Esophagus squamous epithelium (tissue), 5 donors: Measurements from ENCODE around the gene VIT. TPM values are rescaled to one million over a fixed set of nuclear protein-coding genes. Genes with fewer than 3 reads are reported as not detected.

ENCODE experiments used
- DNase-seq: peaks from one replicate; lab custom pipeline; 2025; lab: John Stamatoyannopoulos, UW
- H3K27ac ChIP-seq, 4 donors: fragments of 200-600 bp; sonication (generic); one replicate each; pipeline ENCODE4 v1.5.1; 2016 to 2019; ENCODE audit warnings: mild to moderate bottlenecking in 1 of 4
- H3K27me3 ChIP-seq, 4 donors: fragments of 200-600 bp; sonication (generic); 1 replicate in 3 of 4; 2 replicates in 1 of 4; pipeline versions ENCODE4 v1.5.1 to v1.6.0; 2017 to 2021; ENCODE audit warnings: antibody characterized with exemption in 1 of 4
- H3K36me3 ChIP-seq, 3 donors: fragments of 200-600 bp; sonication (generic); one replicate each; pipeline ENCODE4 v1.5.1; 2016 to 2019
- H3K4me1 ChIP-seq, 3 donors: fragments of 200-600 bp; sonication (generic); one replicate each; pipeline ENCODE4 v1.5.1; 2017 to 2019
- H3K4me3 ChIP-seq, 4 donors: fragments of 200-600 bp; sonication (generic); 1 replicate in 3 of 4; 2 replicates in 1 of 4; pipeline ENCODE4 v1.5.1; 2016 to 2019; ENCODE audit warnings: mild to moderate bottlenecking in 2 of 4, moderate library complexity in 1 of 4
- H3K9me3 ChIP-seq, 3 donors: fragments of 200-600 bp; sonication (generic); one replicate each; pipeline ENCODE4 v1.5.1; 2016 to 2019
- CTCF ChIP-seq, 6 experiments: fragments of 450-650 bp in 4 of 6; fragments of 200-600 bp in 2 of 6; sonication (generic) in 2 of 6; IDR thresholded peaks; one replicate each; pipeline ENCODE4 v1.5.1; 2016 to 2019; ENCODE audit warnings: antibody characterized with exemption in 6 of 6, mild to moderate bottlenecking in 4 of 6, moderate library complexity in 4 of 6
- POLR2A ChIP-seq, 4 donors: fragments of 450-650 bp; IDR thresholded peaks; one replicate each; pipeline ENCODE4 v1.6.1; 2017; ENCODE audit warnings: antibody characterized with exemption in 4 of 4, mild to moderate bottlenecking in 4 of 4, moderate library complexity in 3 of 4
- WGBS, 2 donors: methylation state at CpG; one replicate each; pipeline ENCODE4 v1.1.5; 2018; 5-methylcytosine and 5-hydroxymethylcytosine counted together
- intact Hi-C: fragments of 100-400 bp; cut with DNase I; formaldehyde crosslinking; loops from one replicate; pipeline ENCODE4 v1.15.0; 2022
- total RNA-seq, 4 donors: library from RNA; depleted of rRNA; stranded (reverse); fragments of >200 nt; gene quantifications; one replicate each; pipeline ENCODE4 v1.1.0, GENCODE V29; 2016
- donor health status: DM: yes; HTN: yes; CAD: no.

VIT gene
- total RNA-seq, 4 donors from 2014 or later, result 2.9 to 36.8 (median 10.6) TPM

- TF ChIP-seq POLR2A (IDR thresholded peaks at IDR 0.05), result no peak
- TF ChIP-seq CTCF (IDR thresholded peaks at IDR 0.05), result no peak
- H3K36me3 ChIP-seq, result no peaks in the 10 kb centered on the region
- H3K27ac ChIP-seq, result no peak overlapping the region
- no peak overlapping the region for H3K4me3 ChIP-seq
- whole genome bisulfite sequencing, 2 donors, result 89 to 90% methylated on average over 2 of the region's 2 CpGs
- no peak for DNase-seq
- no peaks in the 10 kb centered on the region for H3K27me3 ChIP-seq
- intact Hi-C loops, result no loop called here
- H3K9me3 ChIP-seq, result peaks cover 0 to 7% (median 0%) of the 10 kb centered on the region in 3 donors
- H3K4me1 ChIP-seq, result peaks cover 0 to 30% (median 25%) of the 10 kb centered on the region in 3 donors
Observed at GRCh38 chr2:36710858-36711515, 14.5 kb downstream of the VIT start.

- 76 to 79% methylated on average over 5 of the region's 5 CpGs for WGBS, 2 donors
- intact Hi-C loops, result no loop called here
- Histone ChIP-seq H3K36me3 (no peaks in the 10 kb centered on the region), H3K27me3 (no peaks in the 10 kb centered on the region), H3K27ac (no peak overlapping the region), H3K9me3 (peaks cover 0 to 7% (median 0%) of the 10 kb centered on the region in 3 donors), H3K4me1 (peaks cover 0 to 21% (median 17%) of the 10 kb centered on the region in 3 donors), H3K4me3 (no peak overlapping the region)
- no peak for DNase-seq
- no peak for TF ChIP-seq POLR2A (IDR thresholded peaks at IDR 0.05)
- no peak for TF ChIP-seq CTCF (IDR thresholded peaks at IDR 0.05)
Observed at GRCh38 chr2:36711741-36712314, 15.3 kb downstream of the VIT start.

- DNase-seq, result no peak
- intact Hi-C loops, result no loop called here
- 84 to 89% methylated on average over 8 of the region's 8 CpGs for WGBS, 2 donors
Observed at GRCh38 chr2:36713310-36713709, 16.8 kb downstream of the VIT start.

GRCh38 chr2:36716111-36716510 lies 19.6 kb downstream of the VIT start:
- intact Hi-C loops, result no loop called here
- no peak for DNase-seq
- Histone ChIP-seq H3K9me3 (peaks cover 0 to 4% (median under 1%) of the 10 kb centered on the region in 3 donors), H3K27ac (no peak overlapping the region), H3K27me3 (no peaks in the 10 kb centered on the region), H3K36me3 (no peaks in the 10 kb centered on the region), H3K4me3 (no peak overlapping the region), H3K4me1 (no peaks in the 10 kb centered on the region)
- TF ChIP-seq CTCF (IDR thresholded peaks at IDR 0.05) (no peak), POLR2A (IDR thresholded peaks at IDR 0.05) (no peak)
- 67 to 84% methylated on average over 3 of the region's 3 CpGs for WGBS, 2 donors

More at GRCh38 chr2:36713310-36713709, 16.8 kb downstream of the VIT start:
- Histone ChIP-seq H3K27me3 (no peaks in the 10 kb centered on the region), H3K4me1 (peaks cover 0 to 6% (median 4%) of the 10 kb centered on the region in 3 donors), H3K27ac (no peak overlapping the region), H3K9me3 (peaks cover 0 to 7% (median 0%) of the 10 kb centered on the region in 3 donors), H3K36me3 (no peaks in the 10 kb centered on the region), H3K4me3 (no peak overlapping the region)
- no peak for TF ChIP-seq CTCF (IDR thresholded peaks at IDR 0.05)
- no peak for TF ChIP-seq POLR2A (IDR thresholded peaks at IDR 0.05)

- no peaks in the 10 kb centered on the region for H3K27me3 ChIP-seq
- intact Hi-C loops, result no loop called here
- WGBS, 2 donors, result 75 to 87% methylated on average over 3 of the region's 3 CpGs
- no peaks in the 10 kb centered on the region for H3K36me3 ChIP-seq
- H3K4me1 ChIP-seq, result peaks cover 0 to 5% (median 0%) of the 10 kb centered on the region in 3 donors
- peaks cover 0 to 4% (median 0%) of the 10 kb centered on the region in 3 donors for H3K9me3 ChIP-seq
- no peak for TF ChIP-seq POLR2A (IDR thresholded peaks at IDR 0.05)
- no peak for TF ChIP-seq CTCF (IDR thresholded peaks at IDR 0.05)
- DNase-seq, result no peak
- H3K27ac ChIP-seq, result no peak overlapping the region
- H3K4me3 ChIP-seq, result no peak overlapping the region
Observed at GRCh38 chr2:36717603-36718266, 21.2 kb downstream of the VIT start.
